Stimulated activated CD8-positive, alpha-beta memory T cell treated with anti-CD3 and anti-CD28 coated beads, Interleukin-15, amount 100 ng/mL, for 24 hours (primary cell): ENCODE data around the gene LXN.
"Not testable (repeated sequence)": the region's sequence is repeated elsewhere in the genome, so short reads cannot be mapped to it uniquely, and the experiment has no call there.

ENCODE experiments used
- DNase-seq: peaks from one replicate; pipeline ENCODE4 v3.0.0-alpha.2; 2020; ENCODE audit warnings: low read depth

The LXN gene, protein sequence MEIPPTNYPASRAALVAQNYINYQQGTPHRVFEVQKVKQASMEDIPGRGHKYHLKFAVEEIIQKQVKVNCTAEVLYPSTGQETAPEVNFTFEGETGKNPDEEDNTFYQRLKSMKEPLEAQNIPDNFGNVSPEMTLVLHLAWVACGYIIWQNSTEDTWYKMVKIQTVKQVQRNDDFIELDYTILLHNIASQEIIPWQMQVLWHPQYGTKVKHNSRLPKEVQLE

DNA sequence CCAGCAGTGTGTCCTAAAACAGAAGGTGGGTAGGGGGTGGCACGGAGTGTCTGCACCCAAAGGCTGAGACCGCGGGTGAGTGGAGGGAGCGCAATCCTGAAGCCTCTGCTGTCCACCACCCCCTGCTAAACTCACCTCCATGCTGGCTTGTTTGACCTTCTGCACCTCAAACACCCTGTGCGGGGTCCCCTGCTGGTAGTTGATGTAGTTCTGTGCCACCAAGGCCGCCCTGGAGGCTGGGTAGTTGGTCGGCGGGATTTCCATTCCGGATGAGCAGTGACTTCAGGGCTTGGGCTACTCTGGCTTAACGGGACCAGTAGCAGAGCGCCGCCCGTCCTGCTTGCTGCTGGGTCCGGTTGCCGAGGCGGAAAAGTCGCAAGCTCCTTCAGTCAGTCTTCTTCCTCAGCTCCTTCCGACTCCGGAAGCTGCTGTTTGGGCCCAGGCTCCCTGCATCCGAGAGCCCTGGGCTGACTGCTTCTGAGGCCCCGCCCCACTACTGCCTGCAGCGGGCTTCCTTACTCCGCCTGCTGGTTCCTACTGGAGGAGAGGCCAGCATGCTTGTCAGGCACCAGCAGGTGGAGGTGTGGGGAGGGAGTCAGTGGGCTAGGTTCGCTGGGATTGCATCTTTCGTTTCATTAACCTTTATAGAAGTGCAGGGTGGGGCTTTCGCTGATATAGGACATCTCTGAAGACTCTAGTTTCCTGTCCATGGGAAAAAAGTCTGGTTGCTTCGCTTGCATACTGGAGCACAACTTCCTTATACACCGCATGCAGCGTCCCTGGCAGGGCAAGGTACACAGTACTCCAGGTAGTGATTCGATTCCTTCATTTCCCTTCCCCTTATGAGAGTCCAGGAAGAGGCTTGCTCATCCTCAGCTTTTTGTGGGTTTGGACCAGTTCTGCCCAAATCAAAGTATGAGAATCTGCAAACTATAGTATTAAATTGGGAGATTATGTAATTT lies at the start of gene LXN:
Gene LXN, minus strand, starts transcription at position 434 of the 962 bp plus-strand sequence. Its CDS starts 170 bp downstream, at position 264.
- DNase-seq, result peak; percentile 36

DNA sequence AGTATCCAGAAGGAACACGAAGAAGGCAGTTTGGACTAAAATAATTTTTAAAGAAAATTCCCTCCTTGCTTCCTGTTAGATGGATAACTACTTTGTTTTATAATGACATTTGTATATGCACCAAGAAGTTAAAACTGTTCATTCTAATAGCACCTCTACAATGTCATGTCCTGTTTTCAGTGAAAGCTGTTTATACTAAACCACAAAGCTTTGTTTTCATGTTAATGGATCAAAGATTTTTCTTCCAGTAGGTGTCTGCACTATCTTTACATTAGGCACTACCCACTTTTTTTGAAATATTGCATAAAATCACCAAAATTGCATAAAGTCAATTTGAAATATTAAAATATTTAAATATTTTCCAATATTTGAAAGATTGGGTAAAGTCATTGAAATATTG lies 49.7 kb upstream of the LXN start:
- DNase-seq, result no peak

DNA sequence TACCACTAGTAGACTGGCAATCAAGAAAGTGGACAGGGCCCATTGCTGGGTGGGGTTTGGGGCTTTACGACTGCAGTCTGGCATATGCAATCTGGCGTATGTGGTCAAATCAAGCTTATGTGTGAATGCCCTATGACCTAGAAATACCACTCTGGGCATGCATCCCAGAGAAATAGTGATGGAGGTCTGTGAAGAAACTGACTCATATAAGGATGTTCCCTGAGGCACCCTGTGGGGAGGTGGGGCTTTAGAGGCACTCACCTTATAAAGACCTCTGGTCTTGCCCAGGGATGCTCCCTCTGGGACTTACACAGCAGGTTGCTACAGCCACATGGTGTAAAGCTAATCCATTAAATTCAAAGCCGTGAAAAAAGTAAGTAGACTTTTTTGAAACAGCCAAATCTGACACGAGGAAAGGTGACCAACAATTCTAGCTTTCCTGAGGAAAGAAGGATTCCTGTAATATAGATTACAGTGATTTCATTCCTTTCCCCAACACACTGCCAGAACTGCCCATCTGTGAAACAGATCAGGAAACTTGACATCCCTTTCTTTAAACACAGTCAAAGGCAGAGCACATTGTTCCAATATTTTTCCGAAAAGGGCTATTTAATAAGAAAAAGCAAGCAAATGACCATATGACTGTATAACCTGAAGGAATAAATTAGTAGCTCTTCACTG lies 46.2 kb upstream of the LXN start:
- no peak for DNase-seq

DNA sequence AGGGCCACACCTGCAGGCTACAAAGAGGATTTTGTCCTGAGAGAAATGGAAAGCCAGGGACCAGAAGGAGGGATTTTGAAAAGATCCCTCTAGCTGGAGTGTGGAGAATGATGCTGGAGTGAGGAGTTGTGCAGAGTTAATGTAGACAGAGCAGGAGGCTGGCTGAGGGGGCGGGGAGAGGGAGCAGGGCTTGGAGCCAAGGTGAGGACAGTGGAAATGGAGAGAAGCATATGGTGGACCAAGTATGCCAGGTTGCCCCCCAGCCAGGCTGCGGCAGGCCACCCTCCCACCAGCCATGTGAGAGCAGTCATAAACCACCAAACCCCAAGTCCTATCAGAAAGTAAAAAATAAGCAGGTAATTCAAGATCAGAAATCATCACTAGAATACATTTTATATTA lies 45.1 kb upstream of the LXN start:
- DNase-seq, result no peak

DNA sequence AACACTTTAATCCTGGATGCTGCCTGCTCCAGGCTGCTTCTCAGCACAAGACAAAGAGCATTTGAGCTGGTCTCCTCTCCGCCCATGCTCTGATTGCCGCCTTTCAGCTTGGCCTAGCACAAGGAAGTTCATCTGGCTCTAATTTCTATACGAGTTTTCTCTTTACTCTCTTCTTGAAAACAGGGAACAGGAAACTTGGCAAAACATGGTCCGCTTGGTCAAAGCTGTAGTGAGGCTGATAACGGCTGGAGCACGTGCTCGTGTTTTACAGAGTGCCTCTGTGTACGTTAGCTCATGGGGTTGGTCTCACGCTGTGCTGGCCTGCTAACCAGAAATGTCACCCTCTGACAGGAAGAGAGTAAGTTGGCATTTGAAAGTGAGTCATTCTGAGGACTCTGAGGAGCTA lies 40.6 kb upstream of the LXN start:
- DNase-seq, result no peak

DNA sequence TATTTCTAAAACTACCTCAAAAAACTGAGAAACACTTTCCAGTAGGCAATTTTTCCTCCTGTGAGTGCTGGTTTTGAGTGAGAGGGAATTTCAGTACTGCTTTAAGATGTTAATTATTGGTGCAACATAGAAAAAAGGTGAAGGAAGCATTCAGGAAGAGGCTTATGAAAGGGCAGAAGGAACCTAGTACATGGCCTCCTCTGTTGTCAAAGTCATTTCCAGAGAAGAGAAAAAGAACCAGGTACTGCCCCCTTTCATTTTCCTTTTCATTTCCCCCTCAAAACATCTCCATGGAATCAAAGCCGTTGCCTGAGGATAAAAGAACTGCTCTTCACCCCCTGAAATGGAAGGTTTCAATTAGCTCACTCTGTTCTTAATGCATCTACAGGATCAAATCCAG lies 40.0 kb upstream of the LXN start:
- no peak for DNase-seq

DNA sequence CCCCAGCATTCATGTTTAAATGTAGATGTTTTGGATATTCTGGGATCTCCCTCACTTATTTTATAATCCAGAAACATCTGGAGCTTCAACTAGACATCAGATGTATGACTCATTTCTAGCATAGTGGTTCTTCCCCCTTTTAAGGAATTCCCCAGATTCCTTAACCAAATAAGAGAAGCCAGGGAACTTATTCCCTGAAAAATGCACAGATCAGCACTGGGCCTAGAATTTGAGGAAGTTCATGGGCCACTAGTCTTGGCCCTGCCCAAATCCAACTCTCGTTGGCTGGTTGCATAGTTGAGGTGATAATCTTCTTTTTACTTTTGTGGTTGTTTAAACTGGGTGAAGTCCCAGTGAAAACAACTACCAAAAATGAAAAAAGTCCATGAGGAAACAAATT lies 39.4 kb upstream of the LXN start:
- DNase-seq, result no peak

DNA sequence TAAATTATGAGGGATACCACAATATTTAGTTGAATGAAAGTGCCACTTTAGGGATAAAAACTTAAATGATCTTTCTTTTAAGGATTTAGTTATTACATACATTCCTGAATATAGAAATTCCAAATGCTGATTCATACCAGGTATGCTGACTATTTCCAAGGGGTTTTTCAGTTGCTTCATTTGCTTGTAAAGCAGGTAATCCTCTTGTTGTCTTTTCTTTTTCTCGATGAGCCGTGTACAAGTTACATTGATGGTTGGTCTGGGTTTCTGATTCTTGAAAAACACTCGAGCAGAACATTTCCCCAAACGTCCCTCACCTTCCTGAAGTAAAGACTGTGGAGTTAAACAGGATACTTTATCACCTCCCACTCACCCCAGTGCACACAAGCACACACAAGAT lies 38.2 kb upstream of the LXN start:
- no peak for DNase-seq

DNA sequence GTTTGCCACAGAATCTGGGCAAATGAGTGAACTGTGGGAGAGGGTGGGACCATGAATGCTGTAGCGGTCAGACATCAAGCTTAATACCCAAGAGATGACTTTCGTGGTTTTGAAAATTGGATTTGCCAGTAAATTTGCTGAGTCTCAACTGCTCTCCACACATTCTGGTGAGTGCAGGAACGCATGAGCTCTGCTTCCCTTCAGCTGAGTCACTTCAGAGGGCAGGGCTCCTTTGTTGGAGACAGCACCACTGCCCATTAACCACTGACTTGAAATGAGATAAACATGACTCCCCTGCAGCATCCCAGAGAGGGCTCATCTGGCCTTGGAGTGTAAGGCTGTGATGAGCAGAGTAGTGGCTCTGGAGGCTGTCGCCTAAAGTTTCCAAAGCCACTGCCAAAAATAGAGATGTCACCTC lies 37.2 kb upstream of the LXN start:
- no peak for DNase-seq

DNA sequence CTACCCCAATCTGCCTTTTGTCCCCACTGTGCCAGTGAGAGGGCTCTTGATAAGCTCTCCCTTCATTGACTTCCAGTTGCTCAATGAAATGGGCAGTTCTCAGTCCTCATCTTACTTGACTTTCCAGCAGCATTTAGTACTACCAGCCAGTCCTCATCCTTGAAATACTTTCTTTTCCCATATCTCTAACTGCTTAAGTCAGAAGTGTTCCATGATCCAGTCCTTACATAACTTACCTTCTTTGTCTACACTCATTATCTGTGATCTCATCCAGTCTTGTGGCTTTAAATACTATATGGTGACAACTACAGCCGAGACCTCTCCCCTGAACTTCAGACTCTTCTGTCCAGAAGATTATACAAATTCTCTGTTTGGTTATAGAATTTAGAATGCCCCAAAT lies 31.1 kb upstream of the LXN start:
- no peak for DNase-seq

DNA sequence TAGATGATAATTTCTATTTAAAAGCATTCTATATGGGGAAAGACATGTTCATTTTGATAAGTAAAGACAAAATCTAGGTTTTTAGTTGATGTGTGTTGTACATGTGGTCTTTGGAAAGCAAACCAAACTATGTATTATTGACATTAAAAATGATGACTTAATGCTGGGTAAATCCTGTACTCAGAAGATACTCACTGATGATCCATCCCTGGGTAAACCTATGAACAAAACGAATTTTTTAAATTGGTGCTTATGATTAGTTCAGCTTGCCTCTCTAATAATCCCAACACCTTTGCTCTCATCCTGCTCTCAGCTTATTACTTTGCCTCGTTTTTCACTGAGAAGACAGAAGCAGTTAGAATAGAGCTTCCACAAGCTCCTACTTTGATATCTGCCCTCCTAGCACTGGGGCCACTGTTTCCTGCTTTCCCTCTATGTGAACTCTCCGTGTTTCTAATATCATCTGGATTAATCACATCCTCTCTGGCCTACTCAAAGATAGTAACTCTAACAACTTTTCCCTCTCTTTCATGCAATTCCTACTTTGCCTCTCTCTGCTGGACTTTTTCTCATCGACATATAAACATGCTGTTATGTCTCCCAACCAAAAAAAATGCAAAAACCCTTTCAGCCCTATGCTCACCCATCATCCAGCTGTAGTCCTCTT lies 30.5 kb upstream of the LXN start:
- DNase-seq, result no peak

DNA sequence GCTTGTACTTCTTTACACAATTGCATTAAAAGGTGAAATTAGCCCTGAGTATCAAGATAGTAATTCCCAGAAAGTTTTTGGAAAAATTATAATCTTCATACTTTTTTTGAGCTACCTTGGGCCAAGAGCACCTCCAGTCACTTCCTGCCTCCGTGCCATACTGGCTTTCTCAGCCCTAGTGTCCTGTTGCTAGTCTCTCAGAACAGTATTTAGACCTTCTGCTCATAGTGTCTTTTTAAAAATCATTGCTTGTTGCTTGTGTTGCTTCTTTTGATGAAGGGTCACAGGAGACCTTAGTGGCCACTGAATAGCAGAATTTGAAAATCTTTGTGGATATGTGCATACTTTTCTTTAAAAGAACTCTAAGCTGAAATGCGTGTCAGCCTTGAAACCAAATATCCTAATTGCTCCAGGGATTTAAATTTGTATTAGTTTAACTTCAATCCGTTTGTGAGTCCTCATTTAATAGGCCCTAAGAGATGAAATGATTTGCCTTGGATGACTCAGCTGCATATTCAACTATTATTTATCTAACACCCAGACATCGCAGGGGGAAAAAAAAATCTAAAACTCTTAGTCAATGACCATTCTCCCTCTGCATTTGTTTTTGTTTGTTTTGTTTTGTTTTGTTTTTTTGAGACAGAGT lies 29.1 kb upstream of the LXN start:
- DNase-seq, result no peak

DNA sequence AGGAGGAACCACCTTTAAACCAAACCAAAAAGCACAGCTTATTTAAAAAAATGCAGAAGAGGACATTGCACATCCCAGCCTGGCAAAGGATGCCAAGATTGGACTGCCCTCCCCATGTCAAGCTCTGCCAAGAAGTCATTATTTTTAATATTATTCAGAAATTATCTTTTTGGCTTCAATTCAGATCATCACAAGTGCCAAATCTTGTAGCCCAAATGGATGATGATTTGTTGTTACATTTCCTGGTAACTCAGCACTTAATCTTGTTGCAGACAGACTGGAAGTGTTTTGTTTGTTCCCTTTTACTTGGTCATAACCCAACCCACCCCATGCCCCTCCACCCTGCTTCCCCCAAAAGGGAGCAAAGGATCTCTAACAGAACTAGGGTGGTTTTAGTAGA lies 28.1 kb upstream of the LXN start:
- DNase-seq, result no peak

DNA sequence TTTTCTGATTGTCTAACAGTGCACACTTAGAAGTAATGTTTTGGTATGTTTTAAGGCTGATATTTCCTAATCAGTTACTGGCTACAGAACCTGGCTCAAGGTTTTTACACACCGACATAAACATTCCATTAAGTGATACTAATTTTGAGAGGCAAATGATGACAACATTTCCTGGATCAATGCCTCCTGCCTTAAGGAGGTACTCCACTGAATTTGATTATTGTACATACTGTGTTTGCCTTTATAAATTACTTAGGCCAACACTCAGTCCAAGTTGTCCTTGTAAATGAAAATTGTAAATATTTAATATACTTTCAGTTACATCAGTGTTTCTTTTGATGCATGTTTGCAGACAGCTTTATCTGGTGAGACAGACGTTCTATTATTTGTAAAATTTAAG lies 24.2 kb upstream of the LXN start:
- no peak for DNase-seq

DNA sequence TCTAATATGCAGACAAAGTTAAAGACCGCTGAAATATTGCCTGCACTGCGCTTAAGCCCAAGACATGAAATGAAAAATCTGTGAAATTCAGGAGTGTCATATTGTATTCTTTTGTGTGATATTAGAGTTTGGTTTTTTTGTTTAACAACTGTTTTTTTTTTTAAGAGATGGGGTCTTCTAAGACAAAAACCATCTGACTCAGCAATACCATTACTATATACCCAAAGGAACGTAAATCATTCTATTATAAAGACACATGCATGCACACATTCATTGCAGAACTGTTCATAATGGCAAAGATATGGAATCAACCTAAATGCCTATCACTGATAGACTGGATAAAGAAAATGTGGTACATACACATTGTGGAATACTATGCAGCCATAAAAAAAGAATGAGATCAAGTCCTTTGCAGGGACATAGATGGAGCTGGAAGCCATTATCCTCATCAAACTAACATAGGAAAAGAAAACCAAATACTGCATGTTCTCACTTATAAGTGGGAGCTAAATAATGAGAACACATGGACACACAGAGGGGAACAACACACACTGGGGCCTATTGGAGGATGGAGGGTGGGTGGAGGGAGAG lies 21.5 kb upstream of the LXN start:
- DNase-seq, result not testable (repeated sequence)

DNA sequence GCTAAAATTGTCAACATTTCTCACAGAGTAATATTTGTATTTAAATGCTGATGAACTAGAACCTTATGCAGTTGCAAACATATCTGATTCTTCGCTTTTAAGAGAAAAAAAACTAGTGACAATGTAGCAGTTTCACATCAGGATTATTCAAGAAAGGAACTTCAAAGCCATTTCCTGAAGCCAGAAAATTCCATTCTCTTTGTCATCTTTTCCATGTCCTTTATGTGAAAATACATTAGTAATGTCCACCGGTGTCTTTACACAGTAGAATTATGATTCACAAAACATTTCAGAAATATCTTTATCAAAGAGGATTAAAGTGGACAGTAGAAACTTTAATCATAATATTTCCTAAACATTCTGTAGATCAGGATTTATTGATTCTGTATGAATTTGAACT lies 12.7 kb upstream of the LXN start:
- DNase-seq, result no peak

DNA sequence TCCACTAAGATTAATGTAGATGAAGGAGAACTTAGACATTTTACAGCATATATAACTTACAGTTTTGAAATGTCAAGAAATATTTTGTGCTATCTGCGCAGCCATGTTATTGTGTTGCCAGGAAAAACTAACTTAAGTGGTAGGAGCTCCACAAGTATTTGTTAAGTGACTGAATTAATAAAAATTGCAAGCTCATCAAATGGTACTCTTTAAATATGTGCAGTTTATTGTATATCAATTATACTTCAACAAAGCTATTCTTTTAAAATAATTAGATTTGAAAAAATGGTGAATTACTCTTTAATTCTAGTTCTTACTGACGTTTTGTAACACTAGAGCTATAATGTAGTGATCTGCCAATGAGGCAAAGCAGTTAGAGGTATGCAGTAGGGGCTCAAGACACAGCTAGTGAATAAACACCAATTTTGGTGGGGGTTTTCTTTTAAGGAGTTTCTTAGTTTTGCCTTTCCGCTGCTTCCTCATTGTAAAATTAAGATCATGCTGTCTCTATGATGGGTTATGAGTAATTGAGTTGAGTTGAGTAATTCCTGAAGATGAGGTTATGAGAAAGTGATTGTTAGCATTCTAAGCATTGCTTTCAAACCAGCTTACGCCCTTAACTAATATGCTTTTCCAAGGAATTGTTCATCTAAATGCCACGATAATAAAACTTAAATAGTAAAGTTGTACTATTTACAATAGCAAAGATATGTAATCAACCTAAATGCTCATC lies 10.9 kb upstream of the LXN start:
- DNase-seq, result no peak

DNA sequence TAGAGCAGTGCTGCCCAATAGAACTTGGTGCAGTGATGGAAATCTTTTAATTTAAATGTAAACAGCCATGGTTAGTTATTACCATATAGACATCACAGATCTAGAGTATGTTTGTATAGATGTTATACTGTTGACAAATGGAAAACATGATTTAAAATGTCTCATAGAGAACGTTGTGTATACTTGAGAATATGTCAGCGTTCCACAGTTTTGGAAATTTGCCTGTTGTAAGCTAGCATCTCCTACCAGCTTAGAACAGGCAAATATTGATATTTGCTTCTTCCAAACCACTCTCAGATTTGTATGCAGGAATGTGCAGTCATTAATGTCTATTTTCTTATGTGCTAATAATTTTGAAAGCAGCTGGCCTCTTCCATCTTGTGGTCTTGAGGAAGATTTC lies 8.4 kb upstream of the LXN start:
- no peak for DNase-seq

DNA sequence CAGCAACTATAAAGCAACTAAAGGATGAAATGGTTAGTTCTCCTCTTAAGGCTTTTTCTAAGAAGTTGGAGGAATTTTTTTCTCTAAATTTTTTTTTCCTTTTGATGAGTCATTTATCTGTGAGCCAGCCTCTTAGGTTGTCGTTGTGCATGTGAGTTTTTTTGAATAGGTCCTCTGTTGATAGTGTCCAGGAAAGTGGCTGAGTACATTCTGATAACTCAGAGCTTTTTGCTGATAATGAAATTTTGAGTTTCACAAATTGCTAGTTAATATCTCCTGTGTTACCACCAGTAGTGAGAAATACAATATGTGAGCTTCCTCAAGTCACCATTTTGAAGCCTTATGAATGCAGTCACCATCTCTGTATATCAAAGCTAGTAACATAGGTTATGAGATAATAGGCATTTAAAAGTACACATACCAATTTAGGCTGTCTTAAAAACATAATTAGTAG lies 7.1 kb upstream of the LXN start:
- DNase-seq, result no peak

DNA sequence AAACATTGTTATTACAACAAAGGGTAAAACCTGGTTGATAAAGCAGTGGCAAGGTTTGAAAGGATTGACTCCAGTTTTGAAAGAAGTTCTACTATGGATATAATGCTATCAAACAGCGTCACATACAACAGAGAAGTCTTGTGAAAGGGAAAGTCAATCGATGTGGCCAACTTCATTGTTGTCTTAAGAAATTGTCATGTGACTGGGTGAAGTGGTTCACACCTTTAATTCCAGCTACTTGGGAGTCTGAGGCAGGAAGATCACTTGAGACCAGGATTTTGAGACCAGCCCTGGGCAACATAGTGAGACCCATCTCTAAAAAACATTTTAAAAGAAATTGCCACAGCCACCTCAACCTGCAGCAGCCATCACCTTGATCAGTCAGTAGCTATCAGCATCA lies 6.2 kb upstream of the LXN start:
- DNase-seq, result no peak

DNA sequence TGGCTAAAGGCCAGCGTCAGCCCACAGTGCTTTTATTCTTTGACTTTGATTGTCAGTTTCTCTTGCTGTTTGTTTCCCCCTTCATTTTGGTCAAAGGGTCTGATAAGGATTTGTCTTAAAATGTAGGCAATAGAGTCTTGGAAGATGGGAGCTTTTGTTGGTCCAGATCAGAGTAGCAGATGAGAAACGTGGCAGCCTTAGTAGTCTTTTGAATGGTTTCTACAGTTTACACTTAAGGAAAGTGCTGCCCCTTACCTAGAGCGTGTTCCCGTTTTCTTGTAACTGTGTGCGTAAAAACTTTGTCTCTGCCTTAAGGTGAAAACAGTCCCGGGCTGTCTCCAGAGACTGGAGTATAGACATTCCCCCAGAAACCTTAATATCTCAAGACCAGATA lies 630 bp downstream of the LXN start:
- no peak for DNase-seq
